Left renal pelvis (tissue), 4 donors: ENCODE data around the gene ARG1. TPM values are rescaled to one million over a fixed set of nuclear protein-coding genes. Genes with fewer than 3 reads are reported as not detected.
"Not testable (repeated sequence)": the region's sequence is repeated elsewhere in the genome, so short reads cannot be mapped to it uniquely, and the experiment has no call there.

ENCODE experiments used
- DNase-seq, 4 donors: peaks; one replicate each; pipeline ENCODE4 v3.0.0-alpha.2; 2013; ENCODE audit warnings: low read depth in 4 of 4, low spot score in 3 of 4
- polyA plus RNA-seq, 4 donors: library from polyadenylated mRNA; unstranded; fragments of 120-200 nt; gene quantifications; one replicate each; pipeline ENCODE4 v1.2.1, GENCODE V29; 2013; ENCODE audit not compliant: insufficient read length in 4 of 4

ARG1 gene
- polyA plus RNA-seq, result 1 to 10 TPM in 1 of 4 donors, under 1 TPM in 2, not detected in 1; 0.40 to 3.3 (median 0.98) TPM

- no peak for DNase-seq
Observed at GRCh38 chr6:131572686-131573415, at the start of gene ARG1. Gene ARG1 (plus strand): TSS chr6:131573226. CDS start chr6:131573283, 57 bp downstream.

DNA sequence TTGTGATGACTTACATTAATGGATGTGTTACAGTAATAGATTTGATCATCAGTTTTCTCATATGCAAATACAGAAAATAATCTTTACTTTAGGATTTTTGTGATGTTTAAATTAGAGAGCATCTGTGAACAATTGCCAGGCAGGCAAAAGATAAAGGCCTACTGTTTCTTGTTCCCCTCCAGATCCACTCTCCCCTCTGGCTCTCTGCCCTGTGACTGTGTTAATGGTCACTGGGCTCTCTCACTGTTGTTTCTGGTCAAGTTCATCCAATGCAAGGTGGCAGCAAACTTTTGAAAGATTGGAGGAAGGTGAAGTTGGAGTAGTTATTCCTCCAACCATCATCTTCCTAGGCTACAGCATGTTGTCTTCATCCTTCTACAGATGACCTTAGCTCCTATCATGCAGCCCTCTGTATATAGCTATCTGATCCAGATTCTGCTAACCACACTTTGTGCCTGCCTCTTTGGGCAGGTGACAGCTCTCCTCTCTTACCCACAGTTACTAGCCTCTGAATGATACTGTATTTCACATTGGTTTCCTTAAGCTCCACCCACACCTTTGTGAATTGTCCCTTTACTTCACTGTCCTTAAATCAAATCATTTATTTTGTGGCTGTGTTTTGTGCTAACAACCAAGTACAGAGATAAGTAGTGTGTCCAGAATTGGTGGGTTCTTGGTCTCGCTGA, 48.9 kb upstream of the ARG1 start:
- no peak for DNase-seq

DNA sequence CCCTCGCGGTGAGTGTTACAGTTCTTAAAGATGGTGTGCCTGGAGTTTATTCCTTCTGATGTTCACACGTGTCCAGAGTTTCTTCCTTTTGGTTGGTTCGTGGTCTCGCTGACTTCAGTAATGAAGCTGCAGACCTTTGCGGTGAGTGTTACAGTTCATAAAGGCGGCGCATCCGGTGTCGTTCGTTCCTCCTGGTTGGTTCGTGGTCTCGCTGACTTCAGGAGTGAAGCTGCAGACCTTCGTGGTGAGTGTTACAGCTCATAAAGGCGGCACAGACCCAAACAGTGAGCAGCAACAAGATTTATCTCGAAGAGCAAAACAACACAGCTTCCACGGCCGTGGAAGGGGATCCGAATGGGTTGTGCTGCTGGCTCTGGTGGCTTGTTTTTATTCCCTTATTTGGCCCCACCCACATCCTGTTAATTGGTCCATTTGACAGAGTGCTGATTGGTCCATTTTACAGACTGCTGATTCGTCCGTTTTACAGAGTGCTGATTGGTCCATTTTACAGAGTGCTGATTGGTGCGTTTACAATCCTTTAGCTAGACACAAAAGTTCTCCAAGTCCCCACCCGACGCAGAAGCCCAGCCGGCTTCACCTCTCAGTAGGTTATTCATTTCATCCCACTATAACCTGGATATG, 48.2 kb upstream of the ARG1 start:
- no peak for DNase-seq

- DNase-seq, result not testable (repeated sequence)
Observed at GRCh38 chr6:131530936-131531335, 42.1 kb upstream of the ARG1 start.

- DNase-seq, result not testable (repeated sequence)
Observed at GRCh38 chr6:131531681-131532080, 41.3 kb upstream of the ARG1 start.

DNA sequence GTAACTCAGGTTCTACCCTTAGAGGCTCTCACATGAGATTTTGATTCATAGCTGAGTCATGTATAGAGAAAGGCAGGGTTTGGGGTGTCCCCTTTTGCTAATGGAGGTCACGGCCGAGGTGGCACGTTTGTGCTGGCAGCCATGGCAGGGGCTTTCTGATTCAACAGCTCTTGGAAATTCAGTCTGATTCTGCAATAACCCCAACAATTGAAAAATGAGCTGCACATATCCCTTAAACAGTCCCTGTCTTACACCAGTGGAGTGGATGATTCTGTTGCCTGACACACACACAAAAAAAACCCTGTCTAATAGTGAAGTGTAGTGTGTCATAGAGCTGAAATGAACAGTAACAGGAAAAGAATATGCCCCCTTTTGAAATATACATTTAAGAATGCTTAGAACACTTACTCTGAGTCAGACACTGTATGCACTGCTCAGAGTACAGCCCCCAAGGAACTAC, 40.4 kb upstream of the ARG1 start:
- no peak for DNase-seq

GRCh38 chr6:131538615-131539014, 34.4 kb upstream of the ARG1 start:
- not testable (repeated sequence) for DNase-seq

GRCh38 chr6:131545317-131545716, 27.7 kb upstream of the ARG1 start:
- DNase-seq, result no peak

GRCh38 chr6:131547488-131547887, 25.5 kb upstream of the ARG1 start:
- no peak for DNase-seq

DNA sequence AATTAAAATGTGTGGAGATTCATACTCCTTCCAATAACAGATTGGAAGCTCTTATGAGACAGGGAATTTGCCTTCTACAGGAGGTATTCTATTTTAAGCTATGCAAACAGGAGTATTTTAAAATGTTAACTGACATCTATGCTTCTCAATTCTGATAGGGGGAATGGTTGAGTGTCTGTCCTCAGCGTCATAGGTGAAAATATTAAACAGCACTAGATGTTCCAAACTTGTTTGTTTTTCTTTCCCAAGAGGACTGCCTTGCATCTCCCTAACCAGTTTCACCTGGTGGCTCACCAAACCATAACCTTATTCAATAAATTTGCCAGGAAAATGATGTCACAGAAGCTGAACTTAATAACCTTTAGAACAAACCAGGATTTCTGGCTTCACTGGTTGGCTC, 24.6 kb upstream of the ARG1 start:
- DNase-seq, result no peak

DNA sequence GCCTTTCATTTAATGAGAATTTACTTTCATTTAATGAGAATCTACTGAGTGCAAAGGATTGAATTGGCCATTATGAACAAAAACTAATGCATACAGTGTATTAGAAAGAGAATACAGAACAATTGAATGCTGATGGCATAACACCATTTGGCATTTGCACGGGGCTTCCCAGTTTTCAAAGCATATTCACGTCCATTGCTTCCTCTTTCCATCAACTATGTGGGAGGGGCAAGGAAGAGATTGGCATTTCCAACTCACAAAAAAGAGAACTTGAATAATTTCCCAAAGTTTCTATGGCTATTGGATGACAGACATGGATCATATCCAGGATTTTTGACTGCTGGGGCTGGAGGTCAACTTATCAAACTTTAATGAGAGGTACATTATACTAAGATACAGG, 23.2 kb upstream of the ARG1 start:
- DNase-seq, result no peak

DNA sequence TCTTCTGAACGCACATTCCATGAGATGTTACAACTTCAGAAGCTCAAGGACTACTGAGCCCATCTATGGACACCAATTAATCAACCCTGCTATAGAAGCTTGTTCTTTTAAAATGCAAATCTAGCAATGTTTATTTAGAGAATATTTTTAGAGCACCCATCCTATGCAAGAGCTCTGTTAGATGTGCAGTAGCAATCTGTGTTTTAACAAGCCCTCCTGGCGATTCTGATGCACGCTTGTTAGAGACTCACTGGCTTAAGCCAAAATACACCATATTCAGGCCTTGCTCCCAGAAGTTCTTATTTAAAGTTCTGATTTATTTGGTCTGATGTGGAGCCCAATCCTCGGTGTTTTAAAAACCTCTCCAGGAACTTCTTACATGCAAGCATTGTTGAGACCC, 21.1 kb upstream of the ARG1 start:
- no peak for DNase-seq

DNA sequence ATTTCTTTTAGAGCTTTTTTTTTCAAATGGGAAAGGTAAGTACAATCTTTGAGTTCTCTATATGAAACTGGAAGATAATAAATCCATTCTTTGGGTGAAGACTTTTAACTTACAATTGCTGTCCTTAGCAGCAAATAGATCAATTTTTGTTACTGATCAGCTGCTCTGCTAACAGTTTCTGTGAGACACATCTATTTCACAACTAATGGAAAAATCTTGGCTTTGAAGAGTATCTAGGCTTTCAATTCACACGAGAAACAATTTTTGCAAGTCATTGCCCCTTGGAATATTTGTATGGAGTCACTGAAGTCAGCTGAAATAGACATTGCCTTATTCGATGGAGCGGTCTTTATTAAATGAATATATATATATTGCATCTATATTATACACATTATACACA, 20.5 kb upstream of the ARG1 start:
- DNase-seq, result no peak

DNA sequence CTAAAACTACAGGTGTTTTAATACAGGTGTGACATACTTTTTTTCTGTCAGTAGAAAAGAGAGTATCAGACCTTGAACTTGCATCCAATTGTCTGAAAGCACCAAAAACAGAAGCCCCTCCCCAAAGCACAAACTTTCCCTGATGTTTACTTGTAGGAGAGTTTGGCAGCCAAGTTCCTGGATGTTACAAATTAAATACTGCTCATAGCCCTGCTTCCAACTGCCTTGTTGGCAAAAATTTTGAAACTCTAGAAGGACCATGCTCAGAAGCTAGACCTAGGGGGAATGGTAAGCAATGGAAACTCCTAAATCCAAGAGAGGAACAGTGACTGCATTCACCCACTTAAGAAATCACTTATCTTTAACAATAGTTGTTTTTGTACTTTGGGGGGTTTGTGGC, 17.0 kb upstream of the ARG1 start:
- DNase-seq, result no peak

DNA sequence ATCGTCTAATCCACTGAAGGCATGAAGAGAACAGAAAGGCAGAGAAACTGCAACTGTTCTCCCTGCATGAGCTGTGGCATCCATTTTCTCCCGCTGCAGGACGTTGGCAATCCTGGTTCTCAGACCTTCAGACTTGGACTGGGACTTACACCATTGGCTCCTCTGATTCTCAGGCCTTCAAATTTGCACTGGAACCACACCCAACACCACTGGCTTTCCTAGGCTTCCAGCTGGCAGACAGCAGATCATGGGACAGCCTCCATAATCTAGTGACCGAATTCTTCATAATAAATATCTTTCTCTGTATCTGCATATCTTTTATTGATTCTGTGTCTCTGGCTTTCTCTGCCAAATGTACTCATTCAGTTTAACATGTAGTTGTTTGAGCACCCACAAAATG, 14.1 kb upstream of the ARG1 start:
- DNase-seq, result no peak

- no peak for DNase-seq
Observed at GRCh38 chr6:131561925-131562707, 10.9 kb upstream of the ARG1 start.

GRCh38 chr6:131565056-131565455, 8.0 kb upstream of the ARG1 start:
- DNase-seq, result no peak

DNA sequence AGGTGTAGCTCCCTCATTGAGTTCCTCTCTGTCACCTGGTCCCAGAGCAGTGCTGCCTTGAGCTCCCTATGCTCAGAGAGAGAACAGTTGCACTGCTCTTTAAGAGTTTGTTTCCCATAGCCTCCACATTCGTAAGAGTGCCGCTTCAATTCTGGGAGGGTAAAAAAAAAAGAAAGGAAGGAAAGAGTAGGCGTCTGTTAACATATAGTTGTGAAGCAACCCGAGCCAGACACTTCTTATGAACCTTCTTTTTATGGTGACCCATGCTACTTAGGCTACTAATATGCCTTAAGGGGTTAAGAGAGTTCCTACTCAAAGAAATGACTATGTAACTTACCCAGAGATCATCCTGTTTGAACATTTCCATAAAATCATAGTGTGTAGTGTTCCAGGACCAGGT, 4.3 kb upstream of the ARG1 start:
- DNase-seq, result no peak

- DNase-seq, result no peak
Observed at GRCh38 chr6:131574133-131574532, 1.1 kb downstream of the ARG1 start.

GRCh38 chr6:131574686-131575085, 1.7 kb downstream of the ARG1 start:
- DNase-seq, result no peak
